Activated naive CD4-positive, alpha-beta T cell treated with anti-CD3 and anti-CD28 coated beads, Interleukin-2, amount 10 ng/mL, durations not matched to agents 7 days and 5 days (primary cell): Measurements from ENCODE around the gene SORCS2.

Experiments
- CTCF ChIA-PET: fragments of 350-600 bp; sonication (Branson Sonifier 250); formaldehyde crosslinking; loops from one replicate; lab custom pipeline; 2021; ENCODE audit warnings: antibody characterized with exemption; lab: Charles Lee
- DNase-seq: peaks from one replicate; pipeline ENCODE4 v3.0.0-alpha.2; 2020
- H3K27ac Mint-ChIP-seq: one replicate; pipeline ENCODE4 v1.8.0; 2021; ENCODE audit warnings: mild to moderate bottlenecking, moderate library complexity, mixed read lengths
- H3K27me3 Mint-ChIP-seq: one replicate; pipeline ENCODE4 v1.8.0; 2021; ENCODE audit warnings: mild to moderate bottlenecking, mixed read lengths
- H3K36me3 Mint-ChIP-seq: one replicate; pipeline ENCODE4 v1.8.0; 2021; ENCODE audit warnings: mixed read lengths
- H3K4me1 Mint-ChIP-seq: one replicate; pipeline ENCODE4 v1.8.0; 2021; ENCODE audit warnings: mixed read lengths
- H3K4me3 Mint-ChIP-seq: one replicate; pipeline ENCODE4 v1.8.0; 2021; ENCODE audit warnings: mild to moderate bottlenecking, moderate library complexity, mixed read lengths
- H3K9me3 Mint-ChIP-seq: one replicate; pipeline ENCODE4 v1.8.0; 2021; ENCODE audit warnings: mixed read lengths

The SORCS2 gene

GRCh38 chr4:7634661-7635251 is 442.4 kb downstream of the SORCS2 start:
- peaks cover 24% of the 10 kb centered on the region for H3K27me3 Mint-ChIP-seq
- H3K27ac Mint-ChIP-seq: no peak overlapping the region
- H3K36me3 Mint-ChIP-seq: no peaks in the 10 kb centered on the region
- no peaks in the 10 kb centered on the region for H3K4me1 Mint-ChIP-seq
- no peaks in the 10 kb centered on the region for H3K9me3 Mint-ChIP-seq
- H3K4me3 Mint-ChIP-seq: no peak overlapping the region
- CTCF ChIA-PET: no interaction called here
- DNase-seq: no peak

GRCh38 chr4:7635445-7636239 is 443.3 kb downstream of the SORCS2 start:
- H3K4me1 Mint-ChIP-seq: no peaks in the 10 kb centered on the region

GRCh38 chr4:7636240-7636508 is 443.8 kb downstream of the SORCS2 start:
- peaks cover 18% of the 10 kb centered on the region for H3K27me3 Mint-ChIP-seq
- H3K4me1 Mint-ChIP-seq: no peaks in the 10 kb centered on the region
- H3K4me3 Mint-ChIP-seq: no peak overlapping the region
- CTCF ChIA-PET: no interaction called here
- H3K9me3 Mint-ChIP-seq: no peaks in the 10 kb centered on the region
- no peak for DNase-seq
- H3K27ac Mint-ChIP-seq: no peak overlapping the region
- H3K36me3 Mint-ChIP-seq: no peaks in the 10 kb centered on the region

More at GRCh38 chr4:7635445-7636239, 443.3 kb downstream of the SORCS2 start:
- H3K9me3 Mint-ChIP-seq: no peaks in the 10 kb centered on the region
- no peaks in the 10 kb centered on the region for H3K36me3 Mint-ChIP-seq
- CTCF ChIA-PET: no interaction called here
- no peak overlapping the region for H3K4me3 Mint-ChIP-seq
- H3K27ac Mint-ChIP-seq: no peak overlapping the region
- peaks cover 23% of the 10 kb centered on the region for H3K27me3 Mint-ChIP-seq
- DNase-seq: no peak

GRCh38 chr4:7637139-7637538 is 444.8 kb downstream of the SORCS2 start:
- CTCF ChIA-PET: no interaction called here
- Mint-ChIP-seq H3K36me3 (no peaks in the 10 kb centered on the region), H3K4me3 (no peak overlapping the region), H3K9me3 (no peaks in the 10 kb centered on the region), H3K27ac (no peak overlapping the region), H3K27me3 (peaks cover 18% of the 10 kb centered on the region), H3K4me1 (no peaks in the 10 kb centered on the region)
- DNase-seq: no peak

- DNase-seq: no peak
- H3K4me3 Mint-ChIP-seq: no peak overlapping the region
- CTCF ChIA-PET: no interaction called here
- no peaks in the 10 kb centered on the region for H3K4me1 Mint-ChIP-seq
- no peaks in the 10 kb centered on the region for H3K9me3 Mint-ChIP-seq
- no peak overlapping the region for H3K27ac Mint-ChIP-seq
- no peaks in the 10 kb centered on the region for H3K36me3 Mint-ChIP-seq
- peaks cover 9% of the 10 kb centered on the region for H3K27me3 Mint-ChIP-seq
Measured at GRCh38 chr4:7637971-7638370, 445.6 kb downstream of the SORCS2 start.

GRCh38 chr4:7638489-7638888 is 446.2 kb downstream of the SORCS2 start:
- Mint-ChIP-seq H3K4me1 (no peaks in the 10 kb centered on the region), H3K36me3 (no peaks in the 10 kb centered on the region), H3K27me3 (peaks cover 5% of the 10 kb centered on the region), H3K4me3 (no peak overlapping the region), H3K27ac (no peak overlapping the region), H3K9me3 (no peaks in the 10 kb centered on the region)
- no peak for DNase-seq
- CTCF ChIA-PET: no interaction called here

GRCh38 chr4:7638984-7639789 is 446.8 kb downstream of the SORCS2 start:
- H3K27me3 Mint-ChIP-seq: peaks cover 5% of the 10 kb centered on the region
- H3K9me3 Mint-ChIP-seq: no peaks in the 10 kb centered on the region
- H3K36me3 Mint-ChIP-seq: no peaks in the 10 kb centered on the region
- DNase-seq: no peak
- H3K4me3 Mint-ChIP-seq: no peak overlapping the region
- CTCF ChIA-PET: no interaction called here
- H3K27ac Mint-ChIP-seq: no peak overlapping the region
- no peaks in the 10 kb centered on the region for H3K4me1 Mint-ChIP-seq

GRCh38 chr4:7640136-7640535 is 447.8 kb downstream of the SORCS2 start:
- Mint-ChIP-seq H3K27me3 (no peaks in the 10 kb centered on the region), H3K4me3 (no peak overlapping the region), H3K27ac (no peak overlapping the region), H3K4me1 (no peaks in the 10 kb centered on the region), H3K36me3 (no peaks in the 10 kb centered on the region), H3K9me3 (no peaks in the 10 kb centered on the region)
- CTCF ChIA-PET: no interaction called here
- no peak for DNase-seq

GRCh38 chr4:7641712-7642111 is 449.4 kb downstream of the SORCS2 start:
- no peaks in the 10 kb centered on the region for H3K9me3 Mint-ChIP-seq
- H3K27me3 Mint-ChIP-seq: no peaks in the 10 kb centered on the region
- H3K36me3 Mint-ChIP-seq: no peaks in the 10 kb centered on the region
- no peak overlapping the region for H3K4me3 Mint-ChIP-seq
- no peak for DNase-seq
- H3K27ac Mint-ChIP-seq: no peak overlapping the region
- peaks cover 2% of the 10 kb centered on the region for H3K4me1 Mint-ChIP-seq
- CTCF ChIA-PET: no interaction called here

- no peaks in the 10 kb centered on the region for H3K36me3 Mint-ChIP-seq
- no peak overlapping the region for H3K4me3 Mint-ChIP-seq
- CTCF ChIA-PET: interaction anchor here (0.6 kb wide), 1 partner anchor 273 kb away, joined by 3 read pairs; no protein-coding TSS in a partner anchor
- no peak overlapping the region for H3K27ac Mint-ChIP-seq
- DNase-seq: no peak
- H3K9me3 Mint-ChIP-seq: no peaks in the 10 kb centered on the region
- H3K27me3 Mint-ChIP-seq: no peaks in the 10 kb centered on the region
- peaks cover 2% of the 10 kb centered on the region for H3K4me1 Mint-ChIP-seq
Measured at GRCh38 chr4:7642741-7643458, 450.6 kb downstream of the SORCS2 start.

GRCh38 chr4:7645158-7645557 is 452.8 kb downstream of the SORCS2 start:
- H3K4me1 Mint-ChIP-seq: peaks cover 19% of the 10 kb centered on the region
- H3K9me3 Mint-ChIP-seq: no peaks in the 10 kb centered on the region
- no peaks in the 10 kb centered on the region for H3K36me3 Mint-ChIP-seq
- H3K4me3 Mint-ChIP-seq: no peak overlapping the region
- DNase-seq: no peak
- H3K27me3 Mint-ChIP-seq: no peaks in the 10 kb centered on the region
- H3K27ac Mint-ChIP-seq: no peak overlapping the region
- CTCF ChIA-PET: no interaction called here

GRCh38 chr4:7645956-7646355 is 453.6 kb downstream of the SORCS2 start:
- DNase-seq: no peak
- H3K4me3 Mint-ChIP-seq: no peak overlapping the region
- H3K9me3 Mint-ChIP-seq: no peaks in the 10 kb centered on the region
- peaks cover 26% of the 10 kb centered on the region for H3K4me1 Mint-ChIP-seq
- H3K36me3 Mint-ChIP-seq: no peaks in the 10 kb centered on the region
- CTCF ChIA-PET: interaction anchor here (1.2 kb wide), 1 partner anchor 10 kb away, joined by 3 read pairs; no protein-coding TSS in a partner anchor
- H3K27me3 Mint-ChIP-seq: no peaks in the 10 kb centered on the region
- no peak overlapping the region for H3K27ac Mint-ChIP-seq

- H3K27me3 Mint-ChIP-seq: no peaks in the 10 kb centered on the region
- no peaks in the 10 kb centered on the region for H3K9me3 Mint-ChIP-seq
- CTCF ChIA-PET: interaction anchor here (1.2 kb wide), 1 partner anchor 9 kb away, joined by 3 read pairs; no protein-coding TSS in a partner anchor
- no peak overlapping the region for H3K4me3 Mint-ChIP-seq
- H3K36me3 Mint-ChIP-seq: no peaks in the 10 kb centered on the region
- H3K4me1 Mint-ChIP-seq: peaks cover 32% of the 10 kb centered on the region
- H3K27ac Mint-ChIP-seq: no peak overlapping the region
- no peak for DNase-seq
Measured at GRCh38 chr4:7646384-7647061, 454.2 kb downstream of the SORCS2 start.
